CD4-positive, alpha-beta T cell (primary cell): ENCODE results near the gene SPRYD3. TPM values are rescaled to one million over a fixed set of nuclear protein-coding genes. Genes with fewer than 3 reads are reported as not detected.

ENCODE experiments used
- ATAC-seq: fragments of 200-7000 bp; cut with Tn5 transposase; one replicate; pipeline ENCODE4 v1.10.0; 2022; ENCODE audit warnings: mild to moderate bottlenecking; ENCODE audit not compliant: poor library complexity
- CTCF ChIA-PET: fragments of 350-600 bp; sonication (Branson Sonifier 250); formaldehyde crosslinking; loops from one replicate; lab custom pipeline; 2021; ENCODE audit warnings: antibody characterized with exemption, inconsistent platforms; lab: Charles Lee
- POLR2A ChIA-PET: fragments of 350-600 bp; sonication (Branson Sonifier 250); formaldehyde crosslinking; loops from one replicate; lab custom pipeline; 2021; ENCODE audit warnings: antibody characterized with exemption, inconsistent platforms; lab: Charles Lee
- DNase-seq, 14 experiments: peaks; one replicate each; pipeline ENCODE4 v3.0.0-alpha.2; 2013 to 2020; ENCODE audit warnings: mixed read lengths in 2 of 14
- H3K27ac ChIP-seq, 2 donors: one replicate each; pipeline versions ENCODE4 v1.5.1 to v1.7.0; 2013; ENCODE audit warnings: low read length in 2 of 2, low read depth in 1 of 2, mild to moderate bottlenecking in 1 of 2
- H3K27me3 ChIP-seq, 2 experiments: 1 replicate in 1 of 2; 2 replicates in 1 of 2; pipeline versions ENCODE4 v1.6.1 to v1.7.0; 2013; ENCODE audit warnings: low read length in 2 of 2, control low read depth in 1 of 2, mild to moderate bottlenecking in 1 of 2, moderate library complexity in 1 of 2; ENCODE audit not compliant: insufficient read depth in 2 of 2, control insufficient read depth in 1 of 2
- H3K36me3 ChIP-seq: one replicate; pipeline ENCODE4 v1.6.1; 2013; ENCODE audit warnings: low read length, control low read depth; ENCODE audit not compliant: insufficient read depth
- H3K4me1 ChIP-seq: one replicate; pipeline ENCODE4 v1.6.1; 2013; ENCODE audit warnings: low read length, control low read depth; ENCODE audit not compliant: insufficient read depth
- H3K4me3 ChIP-seq: one replicate; pipeline ENCODE4 v1.5.1; 2013; ENCODE audit warnings: mild to moderate bottlenecking, low read length, moderate library complexity
- H3K9me3 ChIP-seq, 2 experiments: 1 replicate in 1 of 2; 2 replicates in 1 of 2; pipeline versions ENCODE4 v1.6.1 to v1.7.0; 2013; ENCODE audit warnings: low read length in 2 of 2, mild to moderate bottlenecking in 2 of 2, control low read depth in 1 of 2, moderate library complexity in 1 of 2; ENCODE audit not compliant: control insufficient read depth in 1 of 2, insufficient read depth in 1 of 2
- H3K27ac Mint-ChIP-seq: one replicate; pipeline ENCODE4 v1.8.0; 2020; ENCODE audit warnings: mixed read lengths
- H3K27me3 Mint-ChIP-seq: one replicate; pipeline ENCODE4 v1.8.0; 2021; ENCODE audit warnings: mixed read lengths
- H3K36me3 Mint-ChIP-seq: one replicate; pipeline ENCODE4 v1.8.0; 2021; ENCODE audit warnings: low read depth, mixed read lengths
- H3K4me1 Mint-ChIP-seq: one replicate; pipeline ENCODE4 v1.8.0; 2021; ENCODE audit warnings: low read depth, mixed read lengths
- H3K4me3 Mint-ChIP-seq: one replicate; pipeline ENCODE4 v1.8.0; 2020; ENCODE audit warnings: mild to moderate bottlenecking, mixed read lengths
- H3K9me3 Mint-ChIP-seq: one replicate; pipeline ENCODE4 v1.8.0; 2020; ENCODE audit warnings: mixed read lengths
- intact Hi-C, 2 experiments: fragments of 100-400 bp; cut with DNase I in 1 of 2; cut with micrococcal nuclease in 1 of 2; formaldehyde crosslinking; loops; one replicate each; pipeline versions ENCODE4 v1.15.1 to v1.9.0; 2023 to 2025; cut with DNase I, micrococcal nuclease
- total RNA-seq, 174 experiments: library from RNA in 2 of 174; stranded (reverse) in 2 of 174; gene quantifications; one replicate each; pipeline ENCODE4 v1.2.3 and lab custom pipeline; 2021 to 2026
- TF ChIP-seq, protein P1 (sequence below): fragments of 200-600 bp; IDR thresholded peaks from one replicate; pipeline ENCODE4 v1.8.0; 2022; ENCODE audit warnings: antibody characterized with exemption, mild to moderate bottlenecking

SPRYD3 gene
- total RNA-seq, 2 experiments from 2014 or later, result 17.7 to 21.0 TPM

DNA sequence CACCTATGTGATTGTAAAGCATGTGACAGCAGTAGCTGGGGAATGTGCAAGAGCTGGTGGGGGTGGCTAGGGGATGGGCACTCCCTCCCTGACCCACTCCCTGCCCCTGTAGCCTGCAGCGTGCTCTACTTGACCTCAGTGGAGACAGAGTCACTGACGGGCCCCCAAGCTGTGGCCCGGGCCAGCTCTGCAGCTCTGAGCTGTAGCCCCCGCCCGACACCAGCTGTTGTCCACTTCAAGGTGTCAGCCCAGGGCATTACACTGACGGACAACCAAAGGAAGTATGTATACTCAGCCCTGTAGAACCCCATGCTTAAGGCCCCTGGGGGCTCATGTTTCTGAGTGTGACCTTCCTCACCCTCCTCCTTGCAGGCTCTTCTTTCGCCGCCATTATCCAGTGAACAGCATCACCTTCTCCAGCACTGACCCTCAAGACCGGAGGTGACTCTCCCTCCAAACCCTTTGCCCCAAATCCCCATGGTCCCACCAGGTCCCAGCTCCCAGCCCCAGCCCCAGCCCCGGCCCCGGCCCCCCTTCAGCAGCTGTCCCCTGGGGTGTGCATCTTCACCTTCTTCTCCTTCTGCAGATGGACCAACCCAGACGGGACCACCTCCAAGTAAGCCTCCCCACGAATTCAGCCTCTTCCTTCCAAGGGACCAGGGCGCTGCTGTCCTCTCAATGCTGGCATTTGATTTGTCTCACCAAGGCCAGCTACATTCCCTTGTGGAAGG is 16.0 kb downstream of the SPRYD3 start:
- Mint-ChIP-seq H3K4me3 (no peak overlapping the region), H3K36me3 (peaks cover 47% of the 10 kb centered on the region), H3K27me3 (no peaks in the 10 kb centered on the region), H3K27ac (no peak overlapping the region), H3K9me3 (no peaks in the 10 kb centered on the region), H3K4me1 (peaks cover 7% of the 10 kb centered on the region)
- H3K4me3 ChIP-seq, result no peak overlapping the region
- CTCF ChIA-PET, result interaction anchor here (6.7 kb wide), 1 partner anchor 38 kb away, joined by 114 read pairs; the partner anchor contains the start of genes IGFBP6 and SOAT2
- no peak for ATAC-seq
- peaks cover 12% of the 10 kb centered on the region for H3K4me1 ChIP-seq
- TF ChIP-seq, protein P1, sequence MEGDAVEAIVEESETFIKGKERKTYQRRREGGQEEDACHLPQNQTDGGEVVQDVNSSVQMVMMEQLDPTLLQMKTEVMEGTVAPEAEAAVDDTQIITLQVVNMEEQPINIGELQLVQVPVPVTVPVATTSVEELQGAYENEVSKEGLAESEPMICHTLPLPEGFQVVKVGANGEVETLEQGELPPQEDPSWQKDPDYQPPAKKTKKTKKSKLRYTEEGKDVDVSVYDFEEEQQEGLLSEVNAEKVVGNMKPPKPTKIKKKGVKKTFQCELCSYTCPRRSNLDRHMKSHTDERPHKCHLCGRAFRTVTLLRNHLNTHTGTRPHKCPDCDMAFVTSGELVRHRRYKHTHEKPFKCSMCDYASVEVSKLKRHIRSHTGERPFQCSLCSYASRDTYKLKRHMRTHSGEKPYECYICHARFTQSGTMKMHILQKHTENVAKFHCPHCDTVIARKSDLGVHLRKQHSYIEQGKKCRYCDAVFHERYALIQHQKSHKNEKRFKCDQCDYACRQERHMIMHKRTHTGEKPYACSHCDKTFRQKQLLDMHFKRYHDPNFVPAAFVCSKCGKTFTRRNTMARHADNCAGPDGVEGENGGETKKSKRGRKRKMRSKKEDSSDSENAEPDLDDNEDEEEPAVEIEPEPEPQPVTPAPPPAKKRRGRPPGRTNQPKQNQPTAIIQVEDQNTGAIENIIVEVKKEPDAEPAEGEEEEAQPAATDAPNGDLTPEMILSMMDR, result no peak
- no peaks in the 10 kb centered on the region for H3K9me3 ChIP-seq
- H3K27ac ChIP-seq, result no peak overlapping the region
- H3K36me3 ChIP-seq, result peaks cover 42% of the 10 kb centered on the region
- no peaks in the 10 kb centered on the region for H3K27me3 ChIP-seq
- intact Hi-C loops, result loop anchor here in 1 of 2 experiments (10.0 kb wide), 1 partner anchor 132 kb away; no protein-coding TSS in a partner anchor
- DNase-seq, result peak in 1 of 14 experiments; percentile 12
- POLR2A ChIA-PET, result interaction anchor here (1.0 kb wide), 1 partner anchor 12 kb away, joined by 3 read pairs; no protein-coding TSS in a partner anchor

DNA sequence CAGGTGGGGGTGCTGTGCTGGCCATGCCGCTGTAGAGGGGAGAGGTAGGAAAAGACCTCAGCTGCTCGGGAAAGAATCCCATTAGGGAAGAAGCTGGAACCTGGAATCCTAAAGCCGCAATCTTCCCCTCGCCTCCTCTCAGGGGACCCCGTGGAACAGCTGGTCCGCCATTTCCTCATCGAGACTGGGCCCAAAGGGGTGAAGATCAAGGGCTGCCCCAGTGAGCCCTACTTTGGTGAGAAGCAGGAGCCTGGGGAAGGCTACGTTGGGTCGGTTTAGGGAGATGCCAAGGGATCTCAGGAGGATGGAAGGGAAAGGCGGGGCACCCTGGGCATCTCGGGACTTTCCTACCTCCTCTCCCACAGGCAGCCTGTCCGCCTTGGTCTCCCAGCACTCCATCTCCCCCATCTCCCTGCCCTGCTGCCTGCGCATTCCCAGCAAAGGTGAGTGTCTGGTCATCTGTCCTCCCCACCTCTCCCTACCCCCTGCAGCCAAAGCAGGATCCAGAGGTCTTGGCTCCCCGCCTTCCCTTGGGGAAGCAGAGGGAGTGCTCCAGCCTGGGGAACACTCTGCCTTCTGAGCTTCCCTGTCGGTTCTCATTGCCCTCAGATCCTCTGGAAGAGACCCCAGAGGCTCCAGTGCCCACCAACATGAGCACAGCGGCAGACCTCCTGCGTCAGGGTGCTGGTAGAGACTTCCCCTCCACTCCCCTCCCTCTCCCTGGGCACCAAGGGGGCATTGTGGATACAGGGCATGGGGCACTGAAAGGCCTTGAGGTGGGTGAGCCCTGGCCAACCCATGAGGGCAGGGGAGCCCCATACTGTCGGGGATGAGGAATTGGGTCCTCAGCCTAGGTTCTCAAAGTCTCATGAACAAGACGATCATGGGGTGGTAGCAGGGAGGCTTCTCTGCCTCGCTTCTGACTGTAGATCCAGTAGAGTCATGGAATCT is 16.9 kb downstream of the SPRYD3 start:
- Mint-ChIP-seq H3K27ac (no peak overlapping the region), H3K4me3 (no peak overlapping the region), H3K27me3 (no peaks in the 10 kb centered on the region), H3K36me3 (peaks cover 39% of the 10 kb centered on the region), H3K4me1 (peaks cover 7% of the 10 kb centered on the region), H3K9me3 (no peaks in the 10 kb centered on the region)
- peaks cover 12% of the 10 kb centered on the region for H3K4me1 ChIP-seq
- ATAC-seq (no peak), DNase-seq (peak in 1 of 14 experiments; percentile 16)
- H3K4me3 ChIP-seq, result no peak overlapping the region
- ChIA-PET POLR2A (interaction anchor here (1.0 to 1.6 kb wide), 2 partner anchors 17 to 36 kb away, joined by 3 to 6 read pairs; partner anchors contain the start of gene SPRYD3), CTCF (interaction anchor here (1.3 kb wide), 1 partner anchor 13 kb away, joined by 3 read pairs; no protein-coding TSS in a partner anchor)
- intact Hi-C loops, result loop anchor here in 1 of 2 experiments (10.0 kb wide), 1 partner anchor 133 kb away; no protein-coding TSS in a partner anchor
- TF ChIP-seq, protein P1, result no peak
- no peaks in the 10 kb centered on the region for H3K9me3 ChIP-seq
- peaks cover 34% of the 10 kb centered on the region for H3K36me3 ChIP-seq
- H3K27ac ChIP-seq, result no peak overlapping the region
- no peaks in the 10 kb centered on the region for H3K27me3 ChIP-seq

DNA sequence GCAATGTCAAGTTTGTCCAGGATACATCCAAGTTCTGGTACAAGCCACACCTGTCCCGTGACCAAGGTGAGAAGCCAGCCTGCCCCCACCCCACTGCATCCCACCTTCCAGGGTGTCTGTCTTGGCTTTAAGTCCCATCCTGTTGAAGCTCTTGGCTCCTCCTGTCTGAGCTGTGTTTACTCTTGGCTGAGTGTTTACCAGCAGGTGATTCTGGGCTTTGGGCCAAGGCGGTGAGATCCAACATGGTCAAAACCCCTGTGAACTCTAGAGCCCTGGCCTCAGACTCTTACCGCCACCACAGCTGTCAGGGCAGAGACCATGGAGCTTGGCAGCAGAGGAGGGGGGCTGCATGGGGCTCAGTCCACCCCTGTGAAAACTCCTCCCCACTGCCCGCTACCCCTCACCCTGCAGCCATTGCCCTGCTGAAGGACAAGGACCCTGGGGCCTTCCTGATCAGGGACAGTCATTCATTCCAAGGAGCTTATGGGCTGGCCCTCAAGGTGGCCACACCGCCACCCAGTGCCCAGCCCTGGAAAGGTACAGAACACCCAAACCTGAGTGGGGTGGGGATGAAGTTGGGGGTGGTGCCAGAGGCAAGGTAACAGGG is 17.7 kb downstream of the SPRYD3 start:
- CTCF ChIA-PET, result interaction anchor here (0.9 to 1.3 kb wide), 2 partner anchors 14 to 38 kb away, joined by 3 to 5 read pairs; no protein-coding TSS in a partner anchor
- Mint-ChIP-seq H3K9me3 (no peaks in the 10 kb centered on the region), H3K27me3 (no peaks in the 10 kb centered on the region), H3K4me1 (peaks cover 7% of the 10 kb centered on the region), H3K36me3 (peaks cover 32% of the 10 kb centered on the region), H3K27ac (no peak overlapping the region), H3K4me3 (no peak overlapping the region)
- Histone ChIP-seq H3K4me3 (no peak overlapping the region), H3K4me1 (peaks cover 12% of the 10 kb centered on the region), H3K27ac (no peak overlapping the region), H3K36me3 (peaks cover 29% of the 10 kb centered on the region), H3K27me3 (no peaks in the 10 kb centered on the region), H3K9me3 (no peaks in the 10 kb centered on the region)
- TF ChIP-seq, protein P1, result no peak
- POLR2A ChIA-PET, result interaction anchor here (1.0 to 1.6 kb wide), 2 partner anchors 18 to 37 kb away, joined by 3 to 6 read pairs; partner anchors contain the start of gene SPRYD3
- intact Hi-C loops, result loop anchor here in 1 of 2 experiments (10.0 kb wide), 1 partner anchor 133 kb away; no protein-coding TSS in a partner anchor
- DNase-seq (peak in 1 of 14 experiments; percentile 31), ATAC-seq (no peak)
